ENCODE data around the gene CELF6.

The CELF6 gene

DNA sequence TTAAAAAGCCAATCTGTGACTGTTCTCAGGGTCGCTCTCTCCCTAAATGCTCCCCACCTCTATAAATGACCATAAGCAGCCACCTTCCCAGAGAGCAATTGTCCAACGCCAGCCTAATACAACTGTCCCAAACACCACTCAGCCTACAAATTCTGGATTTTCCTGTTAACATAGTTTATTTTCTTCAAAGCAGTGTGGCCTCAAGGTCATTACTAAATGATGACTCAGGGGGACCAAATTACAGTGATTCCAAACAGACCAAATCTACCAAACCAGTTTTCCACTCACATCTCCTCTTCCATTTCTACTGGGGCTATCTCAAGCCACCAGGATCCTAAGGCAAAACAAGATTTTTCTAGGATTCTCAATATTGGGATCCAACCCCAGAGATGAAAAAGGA, 33.3 kb upstream of the CELF6 start:
- no peak for DNase-seq (ENCODE audit: low read depth in 1 of 2, low spot score in 1 of 2)
- Histone ChIP-seq H3K4me3 (replicated peaks; ENCODE audit: insufficient read depth, low read length) (no peak overlapping the region), H3K27ac (replicated peaks) (no peak overlapping the region), H3K27me3 (ENCODE audit: insufficient read depth, poor library complexity, severe bottlenecking) (no peaks in the 10 kb centered on the region)
- TF ChIP-seq POLR2AphosphoS5 (IDR thresholded peaks at IDR 0.05; ENCODE audit: low read depth) (no peak), GABPA (IDR thresholded peaks at IDR 0.05; ENCODE audit: low read depth) (no peak), SPI1 (IDR thresholded peaks at IDR 0.05; ENCODE audit: borderline replicate concordance, low read depth) (no peak)
- TF ChIP-seq, protein P1, sequence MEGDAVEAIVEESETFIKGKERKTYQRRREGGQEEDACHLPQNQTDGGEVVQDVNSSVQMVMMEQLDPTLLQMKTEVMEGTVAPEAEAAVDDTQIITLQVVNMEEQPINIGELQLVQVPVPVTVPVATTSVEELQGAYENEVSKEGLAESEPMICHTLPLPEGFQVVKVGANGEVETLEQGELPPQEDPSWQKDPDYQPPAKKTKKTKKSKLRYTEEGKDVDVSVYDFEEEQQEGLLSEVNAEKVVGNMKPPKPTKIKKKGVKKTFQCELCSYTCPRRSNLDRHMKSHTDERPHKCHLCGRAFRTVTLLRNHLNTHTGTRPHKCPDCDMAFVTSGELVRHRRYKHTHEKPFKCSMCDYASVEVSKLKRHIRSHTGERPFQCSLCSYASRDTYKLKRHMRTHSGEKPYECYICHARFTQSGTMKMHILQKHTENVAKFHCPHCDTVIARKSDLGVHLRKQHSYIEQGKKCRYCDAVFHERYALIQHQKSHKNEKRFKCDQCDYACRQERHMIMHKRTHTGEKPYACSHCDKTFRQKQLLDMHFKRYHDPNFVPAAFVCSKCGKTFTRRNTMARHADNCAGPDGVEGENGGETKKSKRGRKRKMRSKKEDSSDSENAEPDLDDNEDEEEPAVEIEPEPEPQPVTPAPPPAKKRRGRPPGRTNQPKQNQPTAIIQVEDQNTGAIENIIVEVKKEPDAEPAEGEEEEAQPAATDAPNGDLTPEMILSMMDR (IDR thresholded peaks at IDR 0.05; ENCODE audit: insufficient read depth, low read length), result no peak
- TF ChIP-seq, protein P2, sequence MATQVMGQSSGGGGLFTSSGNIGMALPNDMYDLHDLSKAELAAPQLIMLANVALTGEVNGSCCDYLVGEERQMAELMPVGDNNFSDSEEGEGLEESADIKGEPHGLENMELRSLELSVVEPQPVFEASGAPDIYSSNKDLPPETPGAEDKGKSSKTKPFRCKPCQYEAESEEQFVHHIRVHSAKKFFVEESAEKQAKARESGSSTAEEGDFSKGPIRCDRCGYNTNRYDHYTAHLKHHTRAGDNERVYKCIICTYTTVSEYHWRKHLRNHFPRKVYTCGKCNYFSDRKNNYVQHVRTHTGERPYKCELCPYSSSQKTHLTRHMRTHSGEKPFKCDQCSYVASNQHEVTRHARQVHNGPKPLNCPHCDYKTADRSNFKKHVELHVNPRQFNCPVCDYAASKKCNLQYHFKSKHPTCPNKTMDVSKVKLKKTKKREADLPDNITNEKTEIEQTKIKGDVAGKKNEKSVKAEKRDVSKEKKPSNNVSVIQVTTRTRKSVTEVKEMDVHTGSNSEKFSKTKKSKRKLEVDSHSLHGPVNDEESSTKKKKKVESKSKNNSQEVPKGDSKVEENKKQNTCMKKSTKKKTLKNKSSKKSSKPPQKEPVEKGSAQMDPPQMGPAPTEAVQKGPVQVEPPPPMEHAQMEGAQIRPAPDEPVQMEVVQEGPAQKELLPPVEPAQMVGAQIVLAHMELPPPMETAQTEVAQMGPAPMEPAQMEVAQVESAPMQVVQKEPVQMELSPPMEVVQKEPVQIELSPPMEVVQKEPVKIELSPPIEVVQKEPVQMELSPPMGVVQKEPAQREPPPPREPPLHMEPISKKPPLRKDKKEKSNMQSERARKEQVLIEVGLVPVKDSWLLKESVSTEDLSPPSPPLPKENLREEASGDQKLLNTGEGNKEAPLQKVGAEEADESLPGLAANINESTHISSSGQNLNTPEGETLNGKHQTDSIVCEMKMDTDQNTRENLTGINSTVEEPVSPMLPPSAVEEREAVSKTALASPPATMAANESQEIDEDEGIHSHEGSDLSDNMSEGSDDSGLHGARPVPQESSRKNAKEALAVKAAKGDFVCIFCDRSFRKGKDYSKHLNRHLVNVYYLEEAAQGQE (IDR thresholded peaks at IDR 0.05; ENCODE audit: insufficient replicate concordance, low read depth), result no peak

DNA sequence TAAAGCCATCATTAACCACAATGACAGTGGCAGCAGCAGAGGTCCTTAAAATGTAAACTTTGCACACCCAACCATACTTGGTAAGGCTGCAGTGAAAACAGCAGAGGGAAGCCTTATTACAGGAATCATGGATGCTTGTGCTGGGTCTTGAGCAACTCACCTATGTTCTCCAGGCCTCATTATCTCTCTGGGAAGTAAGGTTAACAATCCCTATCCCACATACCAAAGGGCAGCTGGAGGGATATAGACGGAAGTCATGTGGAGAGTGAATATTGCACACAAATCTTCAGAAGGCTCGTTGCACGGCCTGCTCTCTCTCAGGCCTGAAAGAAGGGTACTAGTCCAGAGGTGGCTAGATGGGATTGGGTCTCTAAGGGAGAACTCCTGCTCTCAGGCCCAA, 25.8 kb upstream of the CELF6 start:
- Histone ChIP-seq H3K27ac (replicated peaks) (no peak overlapping the region), H3K4me3 (replicated peaks; ENCODE audit: insufficient read depth, low read length) (no peak overlapping the region), H3K27me3 (ENCODE audit: insufficient read depth, poor library complexity, severe bottlenecking) (no peaks in the 10 kb centered on the region)
- no peak for DNase-seq (ENCODE audit: low read depth in 1 of 2, low spot score in 1 of 2)
- no peak for TF ChIP-seq GABPA (IDR thresholded peaks at IDR 0.05; ENCODE audit: low read depth)
- TF ChIP-seq, protein P1 (IDR thresholded peaks at IDR 0.05; ENCODE audit: insufficient read depth, low read length), result no peak
- TF ChIP-seq, protein P2 (IDR thresholded peaks at IDR 0.05; ENCODE audit: insufficient replicate concordance, low read depth), result no peak
- TF ChIP-seq SPI1 (IDR thresholded peaks at IDR 0.05; ENCODE audit: borderline replicate concordance, low read depth), result no peak
- TF ChIP-seq POLR2AphosphoS5 (IDR thresholded peaks at IDR 0.05; ENCODE audit: low read depth), result no peak

DNA sequence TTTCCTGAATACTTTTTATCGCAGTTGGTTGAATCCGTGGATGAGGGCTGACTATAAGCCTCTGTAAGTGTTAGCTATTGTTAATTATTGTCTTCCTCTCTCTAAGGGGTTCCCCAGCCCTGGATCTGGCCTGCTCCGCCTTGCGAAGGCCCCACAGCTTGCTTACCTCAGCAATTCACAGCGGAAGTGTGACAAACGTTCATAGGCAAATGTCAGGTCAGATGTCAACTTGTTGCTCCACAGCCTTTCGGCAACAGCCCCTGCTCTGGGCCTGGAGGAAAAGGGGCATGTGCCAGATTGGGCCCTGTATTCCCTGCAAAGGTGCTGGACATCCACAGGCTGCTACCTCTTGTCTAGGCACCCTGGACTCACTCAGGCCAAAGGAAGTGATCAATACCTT, 25.3 kb upstream of the CELF6 start:
- Histone ChIP-seq H3K27me3 (ENCODE audit: insufficient read depth, poor library complexity, severe bottlenecking) (no peaks in the 10 kb centered on the region), H3K4me3 (replicated peaks; ENCODE audit: insufficient read depth, low read length) (no peak overlapping the region), H3K27ac (replicated peaks) (no peak overlapping the region)
- no peak for DNase-seq (ENCODE audit: low read depth in 1 of 2, low spot score in 1 of 2)
- TF ChIP-seq SPI1 (IDR thresholded peaks at IDR 0.05; ENCODE audit: borderline replicate concordance, low read depth), result no peak
- TF ChIP-seq, protein P1 (IDR thresholded peaks at IDR 0.05; ENCODE audit: insufficient read depth, low read length), result no peak
- TF ChIP-seq GABPA (IDR thresholded peaks at IDR 0.05; ENCODE audit: low read depth), result no peak
- TF ChIP-seq POLR2AphosphoS5 (IDR thresholded peaks at IDR 0.05; ENCODE audit: low read depth), result no peak
- TF ChIP-seq, protein P2 (IDR thresholded peaks at IDR 0.05; ENCODE audit: insufficient replicate concordance, low read depth), result no peak
